Activated CD8-positive, alpha-beta T cell treated with anti-CD3 and anti-CD28 coated beads for 36 hours (primary cell): ENCODE measurements around the gene TWF1. TPM values are rescaled to one million over a fixed set of nuclear protein-coding genes. Genes with fewer than 3 reads are reported as not detected.

ENCODE experiments used
- ATAC-seq: fragments of 200-7000 bp; cut with Tn5 transposase; one replicate; pipeline ENCODE4 v1.10.0; 2021; ENCODE audit warnings: mild to moderate bottlenecking, moderate library complexity
- CTCF ChIA-PET: fragments of 350-600 bp; sonication (Branson Sonifier 250); formaldehyde crosslinking; loops from one replicate; lab custom pipeline; 2021; ENCODE audit warnings: antibody characterized with exemption; lab: Charles Lee
- POLR2A ChIA-PET: fragments of 350-600 bp; sonication (Branson Sonifier 250); formaldehyde crosslinking; loops from one replicate; lab custom pipeline; 2021; ENCODE audit warnings: antibody characterized with exemption; lab: Charles Lee
- DNase-seq: peaks from one replicate; pipeline ENCODE4 v3.0.0-alpha.2; 2020
- H3K27ac Mint-ChIP-seq: one replicate; pipeline ENCODE4 v1.8.0; 2021; ENCODE audit warnings: mild to moderate bottlenecking, mixed read lengths
- H3K27me3 Mint-ChIP-seq: one replicate; pipeline ENCODE4 v1.8.0; 2021; ENCODE audit warnings: mixed read lengths
- H3K36me3 Mint-ChIP-seq: one replicate; pipeline ENCODE4 v1.8.0; 2021; ENCODE audit warnings: low read depth, mixed read lengths
- H3K4me1 Mint-ChIP-seq: one replicate; pipeline ENCODE4 v1.8.0; 2021; ENCODE audit warnings: low read depth, mixed read lengths
- H3K4me3 Mint-ChIP-seq: one replicate; pipeline ENCODE4 v1.8.0; 2021; ENCODE audit warnings: mild to moderate bottlenecking, moderate library complexity, mixed read lengths
- H3K9me3 Mint-ChIP-seq: one replicate; pipeline ENCODE4 v1.8.0; 2021; ENCODE audit warnings: mixed read lengths
- CTCF ChIP-seq: fragments of 200-600 bp; IDR thresholded peaks from one replicate; pipeline ENCODE4 v1.8.0; 2022; ENCODE audit warnings: antibody characterized with exemption, mild to moderate bottlenecking
- intact Hi-C: fragments of 100-400 bp; cut with micrococcal nuclease; formaldehyde crosslinking; loops from one replicate; pipeline ENCODE4 v1.10.0; 2022
- total RNA-seq, 2 experiments: library from RNA; stranded (reverse); gene quantifications; one replicate each; pipeline ENCODE4 v1.2.3, GENCODE V29; 2021

TWF1 gene
- total RNA-seq, 2 experiments from 2014 or later: 17.0 to 18.9 TPM

- peaks cover 12% of the 10 kb centered on the region for H3K4me1 Mint-ChIP-seq
- intact Hi-C loops: no loop called here
- ChIA-PET POLR2A (no interaction called here), CTCF (no interaction called here)
- H3K9me3 Mint-ChIP-seq: no peaks in the 10 kb centered on the region
- no peaks in the 10 kb centered on the region for H3K27me3 Mint-ChIP-seq
- no peak overlapping the region for H3K4me3 Mint-ChIP-seq
- no peak for DNase-seq
- H3K36me3 Mint-ChIP-seq: peaks cover 14% of the 10 kb centered on the region
- no peak for ATAC-seq
- TF ChIP-seq CTCF: no peak
- H3K27ac Mint-ChIP-seq: no peak overlapping the region
These were observed 36.1 kb upstream of the TWF1 start for GRCh38 chr12:43842259-43842658.

- CTCF ChIA-PET: no interaction called here
- H3K27ac Mint-ChIP-seq: no peak overlapping the region
- H3K4me3 Mint-ChIP-seq: no peak overlapping the region
- ATAC-seq (no peak), DNase-seq (no peak)
- no peaks in the 10 kb centered on the region for H3K27me3 Mint-ChIP-seq
- H3K9me3 Mint-ChIP-seq: no peaks in the 10 kb centered on the region
- H3K4me1 Mint-ChIP-seq: peaks cover 20% of the 10 kb centered on the region
- POLR2A ChIA-PET: no interaction called here
- peaks cover 6% of the 10 kb centered on the region for H3K36me3 Mint-ChIP-seq
- TF ChIP-seq CTCF: no peak
- intact Hi-C loops: no loop called here
These were observed 35.1 kb upstream of the TWF1 start for GRCh38 chr12:43841253-43841652.

GRCh38 chr12:43840338-43840737 lies 34.2 kb upstream of the TWF1 start:
- TF ChIP-seq CTCF: no peak
- Mint-ChIP-seq H3K27ac (no peak overlapping the region), H3K4me3 (no peak overlapping the region), H3K36me3 (peaks cover 3% of the 10 kb centered on the region), H3K27me3 (no peaks in the 10 kb centered on the region), H3K4me1 (peaks cover 21% of the 10 kb centered on the region), H3K9me3 (no peaks in the 10 kb centered on the region)
- DNase-seq: no peak
- CTCF ChIA-PET: interaction anchor here (1.0 kb wide), 1 partner anchor 15 kb away, joined by 3 read pairs; no protein-coding TSS in a partner anchor
- POLR2A ChIA-PET: no interaction called here
- no peak for ATAC-seq
- intact Hi-C loops: no loop called here

GRCh38 chr12:43836475-43836989 lies 30.4 kb upstream of the TWF1 start:
- ChIA-PET CTCF (interaction anchor here (1.0 to 1.9 kb wide), 3 partner anchors 19 to 47 kb away, joined by 3 to 5 read pairs (median 4); partner anchors contain the start of gene TWF1), POLR2A (interaction anchor here (0.6 to 1.9 kb wide), 6 partner anchors 10 to 59 kb away, joined by 3 to 9 read pairs (median 4); partner anchors contain the start of gene TWF1)
- Mint-ChIP-seq H3K27ac (peak overlapping the region; percentile 55), H3K4me1 (peaks cover 44% of the 10 kb centered on the region), H3K36me3 (no peaks in the 10 kb centered on the region), H3K4me3 (peak overlapping the region; percentile 71), H3K9me3 (no peaks in the 10 kb centered on the region), H3K27me3 (peaks cover 5% of the 10 kb centered on the region)
- DNase-seq (no peak), ATAC-seq (peak; percentile 17)
- intact Hi-C loops: no loop called here
- no peak for TF ChIP-seq CTCF

- no peaks in the 10 kb centered on the region for H3K36me3 Mint-ChIP-seq
- H3K9me3 Mint-ChIP-seq: no peaks in the 10 kb centered on the region
- POLR2A ChIA-PET: interaction anchor here (0.6 to 1.9 kb wide), 7 partner anchors 9 to 59 kb away, joined by 3 to 9 read pairs (median 3); partner anchors contain the start of gene TWF1
- no peak for TF ChIP-seq CTCF
- intact Hi-C loops: no loop called here
- CTCF ChIA-PET: interaction anchor here (0.9 to 1.9 kb wide), 4 partner anchors 12 to 47 kb away, joined by 3 to 5 read pairs (median 4); partner anchors contain the start of gene TWF1
- H3K4me1 Mint-ChIP-seq: peaks cover 49% of the 10 kb centered on the region
- H3K27me3 Mint-ChIP-seq: peaks cover 5% of the 10 kb centered on the region
- peak within 1 kb of the TSS; percentile 73 for H3K4me3 Mint-ChIP-seq
- ATAC-seq (peak; percentile 77), DNase-seq (peak; percentile 56)
- peak within 1 kb of the TSS; percentile 78 for H3K27ac Mint-ChIP-seq
These were observed 29.7 kb upstream of the TWF1 start, which contains the start of gene TMEM117 for GRCh38 chr12:43835656-43836474. TMEM117 (plus strand) TSS chr12:43836081.
